GM20000 (cell line): ENCODE results near the gene CCDC142.

Source experiments
- DNase-seq: peaks from one replicate; pipeline ENCODE4 v3.0.0; 2012; ENCODE audit warnings: low spot score
- TF ChIP-seq, protein P1 (sequence below): IDR thresholded peaks from 2 replicates; pipeline ENCODE4 v1.5.1; 2012; ENCODE audit warnings: mild to moderate bottlenecking, control low read depth; ENCODE audit errors: extremely low read depth, missing control alignments

The CCDC142 gene

DNA sequence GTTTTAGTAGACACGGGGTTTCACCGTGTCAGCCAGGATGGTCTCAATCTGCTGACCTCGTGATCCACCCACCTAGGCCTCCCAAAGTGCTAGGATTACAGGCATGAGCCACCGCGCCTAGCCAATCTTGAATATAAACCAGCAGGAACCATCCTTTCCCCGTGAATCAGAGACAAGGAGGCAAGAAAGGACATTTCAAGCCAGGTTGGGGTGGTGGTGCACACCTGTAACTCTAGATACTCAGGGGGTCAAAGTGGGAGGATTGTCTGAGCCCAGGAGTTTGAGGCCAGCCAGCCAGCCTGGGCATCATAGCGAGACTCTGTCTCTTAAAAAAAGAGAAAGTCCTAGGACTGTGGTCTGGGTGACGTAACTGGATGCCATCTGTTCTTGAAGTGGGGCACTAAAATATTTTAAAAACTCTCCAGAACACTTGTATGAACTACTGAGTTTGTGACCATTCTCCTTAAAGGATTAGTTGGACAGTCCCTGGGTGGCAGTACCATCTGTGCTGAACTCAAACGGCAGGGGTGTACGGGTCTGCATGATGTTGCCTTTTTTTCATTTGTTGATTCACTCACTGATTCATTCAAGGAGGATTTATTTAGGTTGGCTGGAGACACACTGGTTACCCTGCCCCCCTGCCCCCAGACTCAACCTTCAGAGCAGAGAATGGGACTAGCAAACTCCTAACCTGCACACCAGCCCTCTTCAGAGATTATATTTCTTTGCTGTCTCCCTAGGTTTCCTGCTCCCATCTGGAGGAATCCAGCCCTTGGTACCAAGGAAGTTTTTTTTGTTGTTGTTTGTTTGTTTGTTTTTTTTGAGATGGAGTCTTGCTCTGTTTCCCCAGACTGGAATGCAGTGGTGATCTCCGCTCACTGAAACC is 28.5 kb upstream of the CCDC142 start:
- TF ChIP-seq, protein P1, sequence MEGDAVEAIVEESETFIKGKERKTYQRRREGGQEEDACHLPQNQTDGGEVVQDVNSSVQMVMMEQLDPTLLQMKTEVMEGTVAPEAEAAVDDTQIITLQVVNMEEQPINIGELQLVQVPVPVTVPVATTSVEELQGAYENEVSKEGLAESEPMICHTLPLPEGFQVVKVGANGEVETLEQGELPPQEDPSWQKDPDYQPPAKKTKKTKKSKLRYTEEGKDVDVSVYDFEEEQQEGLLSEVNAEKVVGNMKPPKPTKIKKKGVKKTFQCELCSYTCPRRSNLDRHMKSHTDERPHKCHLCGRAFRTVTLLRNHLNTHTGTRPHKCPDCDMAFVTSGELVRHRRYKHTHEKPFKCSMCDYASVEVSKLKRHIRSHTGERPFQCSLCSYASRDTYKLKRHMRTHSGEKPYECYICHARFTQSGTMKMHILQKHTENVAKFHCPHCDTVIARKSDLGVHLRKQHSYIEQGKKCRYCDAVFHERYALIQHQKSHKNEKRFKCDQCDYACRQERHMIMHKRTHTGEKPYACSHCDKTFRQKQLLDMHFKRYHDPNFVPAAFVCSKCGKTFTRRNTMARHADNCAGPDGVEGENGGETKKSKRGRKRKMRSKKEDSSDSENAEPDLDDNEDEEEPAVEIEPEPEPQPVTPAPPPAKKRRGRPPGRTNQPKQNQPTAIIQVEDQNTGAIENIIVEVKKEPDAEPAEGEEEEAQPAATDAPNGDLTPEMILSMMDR: no peak
- no peak for DNase-seq

DNA sequence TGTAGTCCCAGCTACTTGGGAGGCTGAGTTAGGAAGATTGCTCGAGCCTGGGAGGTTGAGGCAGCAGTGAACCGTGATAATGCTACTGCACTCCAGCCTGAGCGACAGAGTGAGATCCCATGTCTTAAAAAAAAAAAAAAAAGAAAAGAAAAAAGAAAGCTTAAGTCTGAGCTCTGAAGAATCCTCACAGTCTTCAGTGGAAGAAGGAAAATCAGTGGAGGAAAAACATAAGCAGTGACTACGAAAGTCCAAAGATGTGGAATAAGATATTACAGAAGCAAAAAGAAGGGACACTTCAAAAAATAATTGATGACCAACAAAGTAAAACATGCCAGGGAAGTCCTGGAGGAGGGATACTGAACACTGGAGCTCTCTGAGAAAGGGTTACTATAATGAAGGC is 27.5 kb upstream of the CCDC142 start:
- DNase-seq: no peak
- TF ChIP-seq, protein P1: no peak

DNA sequence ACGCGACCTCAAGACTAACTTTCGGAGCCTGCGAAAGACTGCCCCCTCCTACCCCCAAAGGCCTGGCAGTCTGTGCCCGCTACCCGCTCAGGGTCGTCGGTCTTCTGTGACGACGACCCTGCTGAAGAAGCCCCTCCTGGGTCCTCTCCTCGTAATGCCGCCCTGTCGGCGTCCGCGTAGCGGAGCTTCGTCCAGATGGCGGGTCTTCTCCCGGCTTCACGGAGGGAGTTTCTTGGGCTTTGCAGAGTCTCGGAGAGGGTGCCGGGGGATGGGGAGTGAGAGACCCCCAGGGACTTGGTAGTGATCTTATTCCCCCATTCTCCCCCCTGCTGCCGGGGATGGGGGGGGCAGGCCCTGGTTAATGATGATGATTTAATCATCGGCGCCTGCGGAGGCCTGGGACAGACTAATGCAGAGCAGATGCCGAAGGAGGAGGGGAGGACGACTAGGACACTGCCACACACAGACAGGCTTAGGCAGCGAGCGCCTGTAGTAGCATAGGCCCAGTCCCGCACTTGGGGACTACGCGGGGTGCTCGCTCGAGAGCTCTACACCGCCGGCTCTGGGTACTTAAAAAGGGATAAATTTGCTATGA is 25.2 kb upstream of the CCDC142 start:
- peak; percentile 49 for DNase-seq
- TF ChIP-seq, protein P1: no peak

DNA sequence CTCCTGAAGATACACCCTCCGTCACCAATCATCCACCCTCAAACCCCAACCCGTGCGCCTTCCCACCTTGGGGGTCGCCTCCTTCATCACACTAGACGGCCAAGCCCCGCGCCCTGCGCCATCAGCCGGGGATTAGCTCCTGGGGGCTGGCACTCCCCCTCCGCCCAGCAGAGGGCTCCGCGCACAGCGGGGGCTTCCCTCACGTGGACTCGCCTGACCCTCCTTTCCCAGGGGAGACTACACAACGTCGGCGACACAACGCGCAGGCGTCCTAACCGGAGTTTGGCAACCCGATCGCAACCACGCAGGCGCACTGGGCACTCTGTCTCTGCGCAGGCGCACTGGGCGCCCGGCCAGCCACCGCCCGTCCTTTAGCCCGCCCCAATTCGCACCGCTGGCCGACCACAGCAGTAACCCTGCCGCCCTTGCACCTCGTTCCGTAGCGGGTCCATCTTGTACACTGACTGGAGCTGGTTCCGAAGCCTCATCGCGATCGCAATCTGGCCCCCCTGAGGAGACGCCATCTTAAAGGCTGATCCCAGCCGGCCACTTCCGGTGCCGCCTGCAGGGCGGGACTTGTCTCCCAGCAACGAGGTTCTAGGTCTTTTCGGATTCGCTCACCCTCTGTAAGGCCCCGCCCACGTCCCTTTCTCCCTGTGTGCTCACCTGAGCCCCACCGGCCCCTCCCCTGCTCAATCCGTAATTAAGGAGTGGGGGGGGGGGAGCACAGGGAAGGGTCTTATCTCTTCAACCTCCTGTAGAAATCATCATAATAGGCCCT is 24.5 kb upstream of the CCDC142 start, which contains the start of gene PCGF1:
TSS of gene PCGF1 (minus strand) at position 551 of the 781 bp plus-strand sequence. CDS start at position 524, 27 bp downstream.
- TF ChIP-seq, protein P1: peak; percentile 69
- peak; percentile 96 for DNase-seq

DNA sequence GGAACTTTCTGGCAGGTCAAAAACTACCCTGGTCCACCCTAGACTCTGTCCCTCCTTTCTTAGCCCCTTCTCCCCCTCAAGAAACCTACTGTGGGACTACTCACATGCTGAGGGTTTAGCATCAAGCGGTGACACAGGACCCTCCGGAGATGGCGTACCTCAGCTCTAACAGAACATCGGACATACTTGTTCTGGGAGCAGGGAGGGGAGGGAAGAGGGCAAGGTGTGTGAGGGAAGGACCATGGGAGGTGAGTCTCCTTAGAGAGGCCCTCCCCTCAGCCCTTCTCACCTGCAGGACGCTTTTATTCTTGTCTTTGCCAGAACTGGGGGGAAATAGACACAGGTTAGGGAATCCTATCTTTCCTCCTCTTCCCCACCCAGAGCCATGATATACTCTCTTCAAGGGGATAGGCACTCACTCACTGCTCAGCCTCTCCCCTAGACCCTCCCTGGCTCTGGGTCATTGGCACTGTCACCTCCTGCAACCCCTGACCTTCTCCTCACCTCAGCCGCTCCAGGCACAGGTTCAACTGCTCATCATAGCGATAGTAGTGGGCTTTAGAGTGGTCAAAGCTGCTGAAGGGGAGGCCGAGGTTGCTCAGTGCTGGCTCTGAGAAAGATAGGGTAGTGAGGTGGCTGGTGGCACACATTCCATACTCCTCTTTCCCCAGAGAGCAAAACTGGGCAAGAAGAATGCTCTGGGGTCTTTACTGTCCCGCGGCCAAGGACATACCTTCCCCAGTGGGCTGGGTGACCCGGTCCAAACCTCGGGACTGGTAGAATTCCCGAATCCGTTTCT is 22.8 kb upstream of the CCDC142 start:
- TF ChIP-seq, protein P1: no peak
- no peak for DNase-seq

DNA sequence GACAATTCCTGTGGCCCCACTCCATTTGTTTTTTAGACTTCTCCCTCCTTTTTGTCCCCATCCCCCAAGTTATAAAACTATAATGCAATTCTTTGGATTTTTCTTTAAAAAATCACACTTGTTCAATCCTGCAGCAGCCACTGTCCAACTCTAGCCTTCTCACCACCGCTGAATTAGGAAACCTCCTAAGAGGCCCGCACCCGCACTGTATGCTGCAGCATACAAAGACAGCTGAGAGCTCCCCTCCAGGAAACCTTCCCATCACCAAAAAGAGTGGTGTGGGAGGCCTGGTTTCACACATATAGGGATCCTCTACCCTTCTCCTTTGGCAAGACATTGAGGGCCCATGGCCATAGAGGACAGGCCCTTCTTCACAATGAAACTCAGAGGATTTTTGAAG is 21.8 kb upstream of the CCDC142 start:
- DNase-seq: no peak
- TF ChIP-seq, protein P1: no peak
